Neural cell (in vitro differentiated cells): ENCODE results near the gene FBXO2.

Experiments used
- CTCF ChIP-seq: fragments of 450-650 bp; IDR thresholded peaks from 2 replicates; pipeline ENCODE4 v1.5.1; 2014; ENCODE audit warnings: antibody characterized with exemption, mild to moderate bottlenecking, moderate library complexity; ENCODE audit not compliant: poor library complexity, severe bottlenecking
- EP300 ChIP-seq: fragments of 450-650 bp; conservative IDR thresholded peaks from 2 replicates; pipeline ENCODE4 v1.6.1; 2014; ENCODE audit warnings: antibody characterized with exemption, mild to moderate bottlenecking, moderate library complexity; ENCODE audit not compliant: poor library complexity, severe bottlenecking
- EZH2 ChIP-seq: fragments of 200-600, 300-800 bp; shearing (Covaris generic), sonication (generic); IDR thresholded peaks from 2 replicates; pipeline ENCODE4 v1.6.1; 2014; ENCODE audit warnings: antibody characterized with exemption, low read length, borderline replicate concordance, mild to moderate bottlenecking; ENCODE audit not compliant: insufficient read depth, poor library complexity, severe bottlenecking
- MXI1 ChIP-seq: fragments of 450-650 bp; conservative IDR thresholded peaks from 2 replicates; pipeline ENCODE4 v1.6.1; 2014; ENCODE audit warnings: antibody characterized with exemption, mild to moderate bottlenecking; ENCODE audit not compliant: poor library complexity, severe bottlenecking
- POLR2AphosphoS5 ChIP-seq: IDR thresholded peaks from 2 replicates; pipeline ENCODE4 v1.6.1; 2012
- RAD21 ChIP-seq: fragments of 450-650 bp; conservative IDR thresholded peaks from 2 replicates; pipeline ENCODE4 v1.6.1; 2014; ENCODE audit warnings: antibody characterized with exemption, mild to moderate bottlenecking, moderate library complexity
- REST ChIP-seq: IDR thresholded peaks from 2 replicates; pipeline ENCODE4 v1.6.1; 2012; ENCODE audit warnings: borderline replicate concordance
- SMC3 ChIP-seq: fragments of 450-650 bp; conservative IDR thresholded peaks from 2 replicates; pipeline ENCODE4 v1.6.1; 2014; ENCODE audit warnings: antibody characterized with exemption, mild to moderate bottlenecking, moderate library complexity; ENCODE audit not compliant: poor library complexity
- TAF1 ChIP-seq: IDR thresholded peaks from 2 replicates; pipeline ENCODE4 v1.6.1; 2012; ENCODE audit warnings: low read depth

- TF ChIP-seq CTCF, result no peak
- TF ChIP-seq EP300, result no peak
- TF ChIP-seq SMC3, result no peak
- no peak for TF ChIP-seq POLR2AphosphoS5
- TF ChIP-seq TAF1, result no peak
- no peak for TF ChIP-seq MXI1
- no peak for TF ChIP-seq REST
- no peak for TF ChIP-seq RAD21
- no peak for TF ChIP-seq EZH2
Observed at GRCh38 chr1:11610629-11611180, 43.5 kb downstream of the FBXO2 start.
